SKM-1 (cell line): ENCODE data around the gene VAV2.
"Not testable (repeated sequence)": the region's sequence is repeated elsewhere in the genome, so short reads cannot be mapped to it uniquely, and the experiment has no call there.

Source experiments
- DNase-seq: peaks from one replicate; lab custom pipeline; 2025; ENCODE audit not compliant: unreplicated experiment; lab: John Stamatoyannopoulos, UW

The VAV2 gene

DNA sequence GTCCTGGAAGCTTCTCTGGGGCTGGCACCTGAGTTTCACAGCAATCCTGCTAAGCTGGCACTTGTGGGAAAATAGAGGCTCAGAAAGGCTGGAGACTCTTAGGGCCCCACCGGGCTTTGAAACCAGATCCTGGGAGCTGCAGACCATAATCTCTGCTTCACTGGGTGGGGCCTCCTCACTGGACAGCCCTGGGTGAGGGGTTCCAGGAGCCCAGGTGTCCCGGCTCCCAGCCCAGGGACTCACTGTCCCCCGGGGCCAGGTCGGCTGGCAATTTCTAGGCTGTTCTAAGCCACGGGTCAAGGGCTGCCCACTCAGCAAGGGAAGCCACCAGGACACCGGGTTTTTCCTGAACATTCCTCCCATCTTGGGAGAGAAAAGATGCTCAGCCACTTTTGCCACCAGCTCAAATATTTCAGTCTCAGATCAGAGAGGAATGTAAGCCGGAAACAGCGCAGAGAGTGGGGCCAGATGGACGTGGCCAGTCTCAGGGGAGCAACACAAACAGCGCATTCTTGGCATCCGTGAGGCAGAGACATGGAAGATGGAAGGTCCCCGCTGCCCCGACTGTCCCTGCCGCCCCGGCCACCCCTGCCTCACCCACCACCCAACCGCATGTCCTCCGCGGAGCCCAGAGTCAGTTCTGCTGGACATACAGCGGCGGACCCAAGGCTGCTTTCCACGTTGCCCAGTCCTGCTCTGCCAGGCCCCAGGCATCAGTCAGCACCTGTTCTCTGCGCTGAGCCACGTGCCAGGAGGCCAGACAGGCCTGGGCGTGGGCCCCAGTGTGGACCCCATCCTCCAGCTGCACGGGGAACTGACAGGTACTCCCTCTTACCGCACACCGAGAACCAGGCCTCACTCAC lies 72.6 kb downstream of the VAV2 start:
- DNase-seq, result no peak

DNA sequence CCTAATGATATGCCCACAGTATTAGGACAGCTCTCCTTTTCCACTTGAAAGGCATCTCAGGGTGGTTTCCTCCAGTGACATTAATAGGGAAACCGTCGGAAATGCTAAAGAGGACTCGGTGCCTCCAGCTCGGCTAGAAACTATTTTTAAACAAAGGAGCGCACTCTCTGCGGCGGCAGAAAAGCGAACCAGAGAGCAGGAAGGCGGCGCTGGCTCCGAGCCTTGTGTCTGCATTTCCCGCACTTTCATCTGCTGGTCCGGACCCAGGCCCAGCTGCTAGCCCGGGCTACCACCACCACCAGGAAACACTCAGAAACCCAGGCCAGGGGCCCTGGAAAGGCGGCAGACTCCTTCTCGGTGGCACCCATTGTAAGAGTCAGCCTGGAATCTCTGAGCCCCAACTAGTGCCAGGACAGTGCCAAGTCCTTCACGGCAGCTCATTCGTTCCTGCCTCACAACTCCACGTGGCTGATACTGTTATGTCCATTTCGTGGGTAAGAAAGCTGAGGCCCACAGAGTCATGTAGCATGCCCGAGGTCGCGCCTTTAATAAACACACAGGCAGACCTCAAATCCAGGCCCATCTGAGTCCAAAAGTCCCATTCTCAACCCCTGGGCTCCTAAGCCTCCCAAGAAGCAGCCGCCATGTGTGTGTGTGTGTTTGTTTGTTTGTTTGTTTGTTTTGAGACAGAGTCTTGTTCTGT lies 73.9 kb downstream of the VAV2 start:
- DNase-seq, result no peak

DNA sequence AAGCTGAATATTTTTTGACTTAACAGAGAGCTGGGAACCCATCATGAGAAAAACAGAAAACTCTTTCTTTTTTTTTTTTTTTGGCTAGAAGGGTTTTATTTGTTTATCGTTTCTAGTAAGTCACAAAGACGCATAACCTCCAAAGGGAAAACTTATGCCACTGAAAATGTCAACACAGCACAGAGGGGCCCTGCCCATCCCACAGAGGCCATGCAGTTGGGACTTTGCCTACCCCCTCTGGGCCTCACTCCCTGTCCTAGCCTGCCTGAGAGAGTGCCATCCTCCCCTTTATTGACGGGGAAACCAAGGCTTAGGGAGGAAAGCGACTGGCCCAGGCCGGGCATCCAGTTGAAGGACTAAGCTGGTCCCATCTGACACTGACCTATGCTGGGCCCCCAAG lies 74.7 kb downstream of the VAV2 start:
- no peak for DNase-seq

DNA sequence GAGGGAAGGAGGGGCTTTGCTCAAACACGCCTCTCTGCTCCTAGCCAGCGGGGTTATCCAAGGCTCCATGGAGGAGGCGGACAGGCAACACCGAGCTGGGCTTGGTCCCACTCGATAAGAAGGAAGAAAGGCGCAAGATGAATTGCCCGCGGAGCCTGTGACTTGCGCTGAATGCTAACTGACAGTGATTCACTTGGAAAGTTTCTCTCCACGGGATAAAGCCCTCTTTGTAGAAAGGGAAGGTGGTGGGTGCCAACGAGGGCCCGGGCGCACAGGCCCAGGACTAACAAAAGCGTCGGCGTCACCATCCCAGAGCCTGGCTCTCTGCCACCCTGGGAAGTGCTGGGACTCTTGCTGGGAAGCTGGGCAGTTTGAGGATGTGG lies 76.0 kb downstream of the VAV2 start:
- DNase-seq, result no peak

DNA sequence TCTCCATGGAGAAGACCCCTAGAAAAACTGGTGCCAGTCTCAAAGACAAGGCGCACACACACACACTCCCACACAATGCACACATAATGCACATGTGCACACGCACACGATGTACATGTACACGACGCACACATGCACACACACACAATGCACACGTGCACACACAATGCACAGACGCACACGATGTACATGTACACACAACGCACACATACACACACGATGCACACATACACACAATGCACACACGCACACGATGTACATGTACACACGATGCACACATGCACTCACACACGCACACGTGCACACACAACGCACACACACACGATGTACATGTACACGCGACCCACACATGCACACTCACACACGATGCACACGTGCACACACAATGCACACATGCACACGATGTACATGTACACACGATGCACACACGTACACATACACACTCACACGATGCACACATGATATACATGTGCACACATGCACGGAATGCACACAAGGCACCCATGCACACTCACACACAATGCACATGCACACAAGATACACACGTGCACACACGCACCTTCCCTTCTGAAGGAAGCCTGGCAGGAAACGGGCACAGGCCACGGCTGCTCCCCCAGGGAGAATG lies 76.5 kb downstream of the VAV2 start:
- DNase-seq, result no peak

DNA sequence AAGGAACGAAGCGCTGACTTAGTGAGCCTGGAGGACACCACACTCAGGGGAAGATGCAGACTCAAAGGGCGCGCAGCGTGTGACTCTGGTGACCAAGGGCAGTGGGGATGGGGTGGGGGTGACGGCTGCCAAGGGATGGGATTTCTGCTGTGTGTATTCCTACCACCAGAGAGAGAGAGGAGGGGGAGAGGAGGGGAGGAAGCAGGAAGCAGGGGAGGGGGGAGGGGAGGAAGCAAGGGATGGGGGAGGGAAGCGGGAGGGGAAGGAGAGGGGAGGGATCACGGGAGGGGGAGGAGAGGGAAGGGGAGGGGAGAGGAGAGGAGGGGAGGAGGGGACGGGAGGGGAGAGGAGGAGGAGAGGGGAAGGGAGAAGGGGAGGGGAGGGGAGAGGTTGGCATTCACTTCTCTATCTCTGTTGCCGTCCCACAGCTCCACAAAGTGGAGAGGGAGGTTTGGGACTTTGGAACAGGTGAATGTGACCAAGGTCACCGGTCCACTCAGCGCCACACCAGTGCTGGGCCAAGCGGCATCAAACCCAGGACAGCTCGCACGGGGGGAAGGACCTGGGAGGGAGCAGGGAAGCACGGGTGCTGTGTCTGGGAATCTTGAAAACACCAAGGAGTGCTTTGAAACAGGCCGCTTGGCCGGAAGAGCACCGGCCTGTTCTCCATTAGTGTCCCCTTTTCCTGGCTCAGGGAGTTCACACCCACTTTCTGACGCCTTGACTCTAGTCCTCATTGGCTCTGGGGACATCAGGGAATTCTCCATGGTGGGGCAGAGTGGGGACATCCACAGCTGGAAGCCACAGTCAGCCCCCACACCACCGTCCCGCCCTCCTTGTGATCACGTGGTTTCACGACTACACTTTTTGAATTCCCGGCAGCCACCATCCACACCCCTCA lies 77.4 kb downstream of the VAV2 start:
- DNase-seq, result no peak

DNA sequence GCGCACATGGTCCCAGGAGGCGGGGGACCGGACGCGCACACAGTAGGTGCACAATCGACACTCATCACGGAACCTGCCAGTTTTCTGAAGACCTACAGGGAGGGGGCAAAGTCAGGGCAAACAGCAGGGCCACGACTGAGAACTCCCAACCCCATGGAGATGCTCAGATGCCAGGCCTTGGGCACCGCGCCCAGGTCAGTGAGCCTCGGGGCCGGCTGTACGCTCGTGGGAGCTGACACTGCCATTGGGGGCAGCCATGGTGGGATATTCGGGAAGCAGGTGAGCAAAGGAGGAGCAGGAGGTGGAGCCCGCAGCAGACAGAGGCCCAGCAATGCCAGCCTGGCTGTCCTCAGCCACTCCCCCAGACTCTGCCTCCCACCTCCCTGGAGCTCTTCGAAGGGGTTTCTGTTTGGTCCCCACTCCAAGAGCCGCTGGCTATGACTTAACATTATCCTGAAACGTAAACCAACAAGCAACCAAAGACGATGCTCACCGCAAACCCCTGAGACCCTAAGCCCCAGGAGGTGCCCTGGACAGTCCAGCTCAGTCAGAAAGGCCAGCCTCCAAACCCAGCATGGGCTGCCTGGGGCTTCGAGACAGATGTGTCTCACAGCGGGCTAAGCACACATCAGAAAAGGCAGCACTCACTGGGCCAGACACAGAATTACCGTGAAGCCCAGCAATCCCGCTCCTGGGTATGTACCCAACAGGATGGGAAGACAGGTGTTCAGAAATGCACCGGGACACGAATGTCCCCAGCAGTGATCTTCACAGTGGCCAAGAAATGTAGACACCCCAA lies 78.4 kb downstream of the VAV2 start:
- no peak for DNase-seq

DNA sequence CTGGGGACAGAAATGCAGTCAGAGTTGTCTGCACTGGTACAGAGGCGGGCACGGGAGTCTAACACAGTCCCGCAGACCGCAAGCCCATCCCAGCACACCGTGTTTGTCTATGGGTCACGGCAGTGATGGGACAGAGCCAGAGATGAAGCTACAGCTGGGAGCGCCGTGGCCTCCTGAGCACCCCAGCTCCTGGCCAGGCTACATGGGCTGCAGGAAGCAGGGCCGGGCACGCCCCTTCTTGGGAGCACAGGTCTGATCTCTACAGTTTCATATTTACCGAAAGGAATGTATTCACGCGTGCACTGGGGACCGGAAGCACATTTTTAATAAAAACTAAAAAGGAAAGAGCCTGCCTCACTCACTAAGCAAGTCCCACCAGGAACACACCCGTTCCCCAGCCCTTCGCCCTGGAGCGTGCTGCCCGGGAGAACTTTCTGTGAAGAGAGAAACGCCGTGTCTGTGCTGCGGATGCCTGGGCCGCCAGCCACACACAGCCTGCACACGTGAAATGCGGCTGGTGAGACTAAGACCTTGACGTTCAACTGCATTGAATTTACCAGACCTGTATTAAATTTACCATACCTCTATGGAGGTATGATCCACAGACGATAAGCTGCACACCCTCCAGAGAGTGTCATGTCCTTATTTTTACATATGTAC lies 81.1 kb downstream of the VAV2 start:
- no peak for DNase-seq

DNA sequence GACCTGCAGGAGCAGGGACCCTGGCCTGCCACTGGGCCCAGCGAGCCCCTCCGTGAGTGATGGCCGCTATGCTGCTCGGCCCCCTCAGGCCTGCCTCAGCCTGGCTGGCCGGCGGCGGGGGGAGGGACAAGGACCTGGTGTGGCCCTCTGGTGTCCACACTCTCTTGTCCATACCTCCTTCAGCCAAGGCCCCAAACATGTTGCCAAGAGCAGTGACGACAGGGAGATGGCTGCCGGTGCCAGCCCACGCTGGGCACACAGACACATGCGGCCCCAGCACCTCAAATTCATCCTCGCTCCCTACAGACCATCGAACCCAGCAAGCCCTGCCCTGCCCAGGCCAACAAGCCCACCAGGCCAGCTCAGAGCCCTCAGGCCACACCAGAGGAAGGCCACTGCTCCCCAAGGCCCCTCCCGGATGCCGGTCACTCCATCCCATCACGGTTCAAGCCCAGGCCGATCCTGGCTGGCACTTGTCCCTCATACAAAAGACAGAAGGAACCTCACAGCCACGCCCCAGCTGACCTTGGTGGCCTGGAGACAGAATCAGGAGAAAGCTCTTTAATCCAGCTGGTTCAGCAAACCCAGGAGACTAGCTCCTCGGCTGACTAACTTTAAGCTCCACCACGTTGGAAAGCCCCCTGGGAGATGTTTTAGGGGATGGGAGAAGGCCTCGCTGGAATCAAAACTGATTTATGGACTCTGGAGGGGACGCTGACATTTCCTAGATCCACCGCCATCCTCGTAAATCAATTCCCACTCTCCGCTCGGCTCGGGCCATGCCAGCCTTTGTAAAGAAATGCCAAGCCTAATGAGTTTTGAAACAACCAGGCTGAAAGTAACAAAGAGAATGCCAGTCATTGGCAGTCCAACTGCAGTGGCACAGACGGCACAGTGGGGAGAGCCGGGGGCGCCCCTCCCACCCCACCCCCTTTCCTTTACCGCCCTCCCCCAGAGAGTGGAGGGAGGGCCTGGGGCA lies 84.9 kb downstream of the VAV2 start:
- no peak for DNase-seq

DNA sequence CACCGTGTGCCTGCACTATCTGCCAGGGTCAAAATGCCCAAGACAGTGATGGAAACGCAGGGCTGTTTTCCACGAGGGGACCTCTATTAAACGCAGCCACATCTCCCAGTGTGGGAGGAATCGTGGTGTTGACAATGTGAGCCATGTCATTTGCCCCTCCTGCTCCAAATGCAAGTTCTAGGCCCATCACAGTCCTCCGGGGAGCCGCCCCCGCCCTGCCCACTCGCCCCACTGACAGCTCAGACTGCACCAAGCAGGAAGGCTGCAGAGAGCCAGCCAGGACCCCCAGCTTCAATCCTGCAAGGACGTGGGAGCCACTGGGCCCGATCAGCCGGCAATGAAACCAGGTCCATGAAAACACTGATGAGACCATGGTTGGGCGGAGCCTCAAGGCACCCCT lies 85.9 kb downstream of the VAV2 start:
- DNase-seq, result no peak

DNA sequence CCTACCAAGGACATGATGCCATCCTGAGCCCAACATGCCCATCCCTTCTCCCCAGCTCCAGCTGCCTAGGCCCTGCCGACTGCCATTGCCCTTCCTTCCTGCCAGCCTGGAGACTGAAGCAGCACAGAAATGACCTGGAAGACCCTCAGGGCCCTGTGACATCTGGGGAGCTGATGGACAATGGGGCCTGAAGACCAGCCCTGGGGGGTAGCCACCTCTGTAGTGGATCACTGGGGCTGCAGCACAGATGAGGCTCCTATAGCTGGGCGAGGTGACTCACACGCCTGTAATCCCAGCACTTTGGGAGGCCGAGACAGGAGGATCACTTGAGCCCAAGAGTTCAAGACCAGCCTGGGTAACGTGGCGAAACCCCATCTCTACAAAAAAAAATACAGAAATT lies 86.6 kb downstream of the VAV2 start:
- no peak for DNase-seq

DNA sequence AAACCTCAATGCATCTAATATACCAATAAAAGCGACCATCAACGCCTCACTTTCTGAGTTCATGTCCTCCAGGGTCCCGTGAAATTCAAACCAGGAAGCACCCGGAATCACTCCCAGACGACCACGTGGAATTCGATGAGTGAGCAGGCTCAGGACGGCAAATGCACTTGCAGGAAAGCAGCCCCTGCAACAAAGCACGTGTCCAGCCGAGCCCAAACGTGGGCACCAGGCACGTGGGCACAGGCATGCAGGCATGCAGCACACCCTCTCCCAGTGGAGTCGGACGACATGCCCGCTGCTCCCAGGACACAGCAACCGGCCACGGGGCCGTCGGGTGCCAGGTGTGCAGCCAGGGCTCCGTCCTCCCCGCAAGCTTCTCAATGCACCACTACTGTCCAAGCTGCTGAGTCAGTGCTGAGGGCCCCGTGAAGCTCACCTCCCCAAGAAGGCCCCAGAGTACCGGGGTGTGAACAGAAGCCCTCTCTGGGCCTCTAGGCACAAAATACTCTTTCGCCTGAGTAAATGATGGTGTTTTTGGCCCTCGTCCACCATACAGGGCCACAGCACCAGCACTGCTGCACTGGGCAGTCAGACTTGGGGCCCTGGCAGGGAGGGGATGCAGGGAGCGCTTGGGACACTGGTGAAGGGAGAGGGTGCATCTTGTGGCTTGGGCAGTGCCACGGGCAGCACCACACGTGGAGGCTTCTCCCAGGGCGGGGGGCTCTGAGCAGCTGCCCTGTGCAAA lies 87.6 kb downstream of the VAV2 start:
- no peak for DNase-seq

DNA sequence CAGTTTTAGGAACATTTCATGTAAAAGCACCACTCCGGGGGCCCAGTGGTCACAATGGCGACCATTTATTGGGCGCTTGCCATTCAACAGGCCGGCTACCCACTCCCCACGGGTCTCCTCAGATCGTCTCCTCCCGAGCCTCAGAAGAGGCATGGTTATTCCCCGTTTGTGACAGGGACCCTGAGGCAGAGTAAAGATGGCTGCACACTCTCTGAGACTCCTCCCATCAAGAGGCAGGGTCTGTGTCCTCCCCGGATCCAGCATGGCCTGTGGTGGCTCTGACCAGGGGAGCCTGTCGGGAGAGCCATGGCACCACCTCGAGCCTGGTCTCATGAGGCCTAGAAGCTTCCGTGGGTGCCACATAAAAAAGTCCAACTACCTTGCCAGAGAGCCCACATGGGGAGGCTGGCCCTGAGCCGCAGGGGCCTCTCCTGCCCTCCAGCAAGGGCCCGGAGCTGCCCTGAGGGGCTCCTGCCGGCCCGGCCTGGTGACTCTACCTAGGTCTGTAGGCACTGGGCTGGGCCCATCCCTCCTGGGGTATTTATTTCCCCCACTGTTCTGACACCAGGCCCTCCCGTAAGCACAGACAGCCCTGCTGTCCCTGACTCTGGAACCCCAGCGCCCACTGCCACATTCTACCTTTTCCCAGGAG lies 90.8 kb downstream of the VAV2 start:
- no peak for DNase-seq

DNA sequence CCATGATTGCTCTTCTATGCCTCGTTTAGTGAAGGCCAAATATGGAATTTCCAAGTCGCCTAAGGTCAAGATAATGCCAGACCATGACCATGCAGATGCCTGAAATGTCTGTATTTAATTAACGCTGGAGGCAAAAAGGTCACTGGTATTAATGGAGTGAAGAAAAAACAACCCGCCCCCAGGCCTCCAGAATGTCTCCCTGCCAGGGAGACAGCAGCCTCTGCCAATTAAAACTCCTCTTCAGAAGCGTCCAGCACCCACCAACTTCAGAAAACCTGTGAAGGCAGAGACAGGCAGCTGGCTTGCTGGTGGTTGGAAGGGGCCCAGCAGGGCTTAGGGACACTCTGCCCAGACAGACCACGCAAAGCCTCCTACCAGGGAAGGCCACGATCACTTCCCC lies 94.4 kb downstream of the VAV2 start:
- no peak for DNase-seq

DNA sequence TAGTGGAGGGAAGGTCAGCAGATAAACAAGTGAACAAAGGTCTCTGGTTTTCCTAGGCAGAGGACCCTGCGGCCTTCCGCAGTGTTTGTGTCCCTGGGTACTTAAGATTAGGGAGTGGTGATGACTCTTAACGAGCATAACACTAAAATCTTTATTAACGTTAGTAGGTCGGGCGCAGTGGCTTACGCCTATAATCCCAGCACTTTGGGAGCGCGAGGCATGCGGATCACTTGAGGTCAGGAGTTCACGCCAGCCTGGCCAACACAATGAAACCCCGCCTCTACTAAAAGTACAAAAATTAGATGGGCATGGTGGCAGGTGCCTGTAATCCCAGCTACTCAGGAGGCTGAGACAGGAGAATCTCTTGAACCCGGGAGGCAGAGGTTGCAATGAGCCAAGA lies 96.1 kb downstream of the VAV2 start:
- not testable (repeated sequence) for DNase-seq

DNA sequence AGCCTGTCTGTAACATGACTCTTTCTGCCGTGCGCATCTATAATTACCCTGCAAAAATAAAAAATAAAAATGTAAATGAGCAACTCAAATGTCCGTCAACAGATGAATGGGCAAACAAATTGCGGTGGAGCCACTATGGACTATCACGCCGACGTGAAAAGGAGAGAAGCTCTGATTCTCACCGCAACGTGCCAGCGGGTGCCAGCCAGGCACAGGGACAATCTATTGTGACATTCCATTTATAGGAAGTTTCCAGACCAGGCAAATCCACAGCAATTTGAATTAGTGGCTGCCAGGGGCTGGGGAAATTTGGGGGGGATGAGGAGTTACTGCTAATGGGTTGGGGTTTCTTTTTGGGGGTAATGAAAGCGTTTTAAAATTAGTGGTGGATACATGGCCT lies 96.8 kb downstream of the VAV2 start:
- no peak for DNase-seq
